GM21526 (cell line): ENCODE measurements around the gene CPNE4.
"Not testable (repeated sequence)": the region's sequence is repeated elsewhere in the genome, so short reads cannot be mapped to it uniquely, and the experiment has no call there.

Experiments
- ATAC-seq: cut with Tn5 transposase; IDR thresholded peaks from one replicate; pipeline ENCODE4 v1.9.1; 2021; ENCODE audit warnings: moderate library complexity; ENCODE audit not compliant: unreplicated experiment, low FRiP score

CPNE4 gene

GRCh38 chr3:131963442-131963841 lies 71.4 kb downstream of the CPNE4 start:
- not testable (repeated sequence) for ATAC-seq

GRCh38 chr3:131962982-131963381 lies 71.8 kb downstream of the CPNE4 start:
- ATAC-seq, result no peak

- ATAC-seq, result no peak
These were observed 74.5 kb downstream of the CPNE4 start for GRCh38 chr3:131960324-131960723.

- ATAC-seq, result no peak
These were observed 76.8 kb downstream of the CPNE4 start for GRCh38 chr3:131957980-131958379.

DNA sequence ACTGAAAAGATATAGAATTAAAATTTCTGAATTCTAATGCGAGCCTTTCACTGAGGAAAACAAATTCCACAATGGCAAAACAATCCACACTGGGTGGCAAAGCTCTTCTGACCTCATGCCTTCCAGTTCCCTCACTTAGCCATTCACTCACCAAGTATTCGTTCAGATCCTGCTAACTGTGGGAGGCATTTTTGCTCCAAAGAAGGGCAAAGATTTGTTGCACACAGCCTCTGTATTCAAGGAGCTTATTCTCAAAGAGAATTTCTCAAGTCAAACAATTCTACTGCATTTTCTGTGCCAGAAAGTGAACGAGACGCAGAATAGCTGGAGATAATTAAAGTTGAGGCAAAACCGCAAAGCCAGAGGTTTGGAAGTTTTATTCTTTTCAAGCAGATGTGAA lies 77.3 kb downstream of the CPNE4 start:
- ATAC-seq, result no peak

- no peak for ATAC-seq
These were observed 86.0 kb downstream of the CPNE4 start for GRCh38 chr3:131948806-131949205.

DNA sequence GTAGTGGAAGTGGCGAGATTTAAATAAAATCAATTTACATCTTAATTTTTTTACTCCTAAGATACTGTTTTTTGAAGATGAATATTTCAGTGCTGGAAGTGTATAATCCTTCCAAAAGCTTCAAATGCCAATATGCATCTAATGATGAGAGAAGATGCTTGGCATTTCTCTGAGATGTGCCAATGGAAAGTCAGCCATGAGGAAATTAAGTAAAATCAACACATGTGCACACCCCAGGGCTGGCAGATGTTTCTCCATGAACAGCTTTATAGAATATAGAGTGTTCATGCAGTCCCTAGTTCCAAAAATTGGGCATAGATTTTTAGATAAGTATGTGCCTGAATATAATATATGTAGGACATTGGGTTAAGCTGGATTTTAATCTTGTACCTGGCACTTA lies 90.1 kb downstream of the CPNE4 start:
- ATAC-seq, result no peak

DNA sequence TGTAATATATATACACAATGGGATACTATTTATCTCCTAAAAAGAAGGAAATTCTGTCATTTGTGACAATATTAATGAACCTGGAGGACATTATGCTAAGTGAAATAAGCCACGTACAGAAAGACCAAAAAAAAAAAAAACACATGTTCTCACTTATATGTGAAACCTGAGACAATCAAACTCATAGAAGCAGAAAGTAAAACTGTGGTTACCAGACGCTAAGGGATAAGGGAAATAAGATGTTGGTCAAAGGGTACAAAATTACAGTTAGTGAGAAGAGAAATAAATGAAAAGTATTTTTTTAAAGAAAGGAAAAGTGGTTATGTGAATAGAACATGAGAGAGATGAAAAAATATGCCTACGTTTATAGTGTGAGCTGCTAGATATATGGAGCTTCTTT lies 101.1 kb downstream of the CPNE4 start:
- no peak for ATAC-seq

- ATAC-seq, result no peak
These were observed 106.2 kb downstream of the CPNE4 start for GRCh38 chr3:131928593-131928992.

DNA sequence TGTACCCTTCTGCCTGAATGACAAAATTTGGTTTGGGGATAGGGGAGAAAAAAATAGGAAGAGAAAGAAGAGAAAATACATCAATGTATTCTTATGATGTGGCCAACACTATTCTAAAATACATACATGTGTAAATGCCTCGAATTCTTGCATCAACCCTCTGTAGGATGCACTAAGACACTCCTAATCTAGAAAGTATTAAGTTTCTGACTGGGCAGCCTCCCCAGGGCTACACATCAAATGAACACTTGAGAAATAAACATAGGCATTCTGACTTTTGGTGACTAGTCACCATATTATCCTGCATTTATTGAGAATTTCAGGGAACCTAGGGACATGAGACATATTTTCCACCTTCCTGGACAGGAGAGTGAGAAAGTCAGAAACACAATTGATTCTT lies 109.2 kb downstream of the CPNE4 start:
- ATAC-seq, result no peak

DNA sequence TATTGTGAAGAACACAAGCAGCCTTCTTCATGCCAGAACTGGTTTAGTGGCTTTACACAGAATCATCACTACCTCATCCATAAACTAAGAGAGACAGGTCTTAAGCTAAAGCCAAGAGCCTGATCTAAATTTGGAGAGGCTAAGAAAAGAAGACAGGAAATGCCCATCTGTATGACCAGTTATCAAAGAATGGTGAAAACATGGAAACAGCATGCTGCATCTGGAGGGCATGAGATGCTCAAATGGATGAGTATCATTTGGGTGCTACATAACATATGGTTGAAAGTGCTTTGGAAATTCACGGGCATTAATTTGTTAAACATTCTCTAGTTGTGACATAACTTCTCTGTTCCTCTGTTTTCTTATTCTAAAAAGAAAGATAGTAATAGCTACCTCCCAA lies 112.5 kb downstream of the CPNE4 start:
- ATAC-seq, result no peak

GRCh38 chr3:131917006-131917405 lies 117.8 kb downstream of the CPNE4 start:
- no peak for ATAC-seq

GRCh38 chr3:131914090-131914691 lies 120.6 kb downstream of the CPNE4 start:
- no peak for ATAC-seq

- no peak for ATAC-seq
These were observed 122.6 kb downstream of the CPNE4 start for GRCh38 chr3:131912255-131912654.

- no peak for ATAC-seq
These were observed 127.0 kb downstream of the CPNE4 start for GRCh38 chr3:131907796-131908195.

- no peak for ATAC-seq
These were observed 130.8 kb downstream of the CPNE4 start for GRCh38 chr3:131903988-131904415.

DNA sequence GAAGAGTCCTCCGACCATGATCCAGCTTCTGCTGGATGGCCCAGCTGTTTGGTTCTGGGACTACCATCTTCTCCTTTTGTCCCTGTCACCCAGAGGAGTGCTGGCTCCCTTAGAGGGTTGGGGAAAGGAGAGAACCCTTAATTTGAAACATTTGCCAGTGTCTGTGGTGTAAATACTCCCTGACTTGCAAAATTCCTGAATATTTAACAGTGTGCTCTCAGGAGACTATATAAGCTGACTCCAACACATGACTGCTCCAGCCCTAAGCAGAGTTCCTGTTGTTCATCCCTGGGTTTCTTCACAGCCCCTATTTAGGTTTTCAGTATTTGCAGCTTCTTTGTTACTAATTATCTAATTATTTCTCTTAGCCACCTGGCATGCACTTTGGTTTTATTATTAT lies 133.1 kb downstream of the CPNE4 start:
- no peak for ATAC-seq

DNA sequence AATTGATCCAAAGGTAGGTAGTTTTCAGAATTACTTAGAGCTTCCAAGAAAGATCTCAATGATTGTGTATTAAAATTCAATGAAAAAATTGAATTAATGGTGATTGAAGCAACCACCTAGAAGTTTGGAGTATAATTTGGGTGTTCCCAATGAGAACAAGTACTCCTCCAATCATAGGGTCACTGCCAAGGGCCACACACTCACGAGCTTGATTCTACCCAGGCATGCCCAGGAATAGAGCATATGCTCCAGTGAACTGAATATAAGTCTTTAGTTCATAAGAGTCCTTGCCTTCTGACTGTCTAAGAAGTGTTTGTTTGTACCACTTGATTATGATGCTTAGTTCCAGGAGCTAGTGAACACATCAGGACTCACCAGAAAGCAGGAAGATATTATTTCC lies 133.9 kb downstream of the CPNE4 start:
- no peak for ATAC-seq

GRCh38 chr3:131899021-131899420 lies 135.8 kb downstream of the CPNE4 start:
- no peak for ATAC-seq

DNA sequence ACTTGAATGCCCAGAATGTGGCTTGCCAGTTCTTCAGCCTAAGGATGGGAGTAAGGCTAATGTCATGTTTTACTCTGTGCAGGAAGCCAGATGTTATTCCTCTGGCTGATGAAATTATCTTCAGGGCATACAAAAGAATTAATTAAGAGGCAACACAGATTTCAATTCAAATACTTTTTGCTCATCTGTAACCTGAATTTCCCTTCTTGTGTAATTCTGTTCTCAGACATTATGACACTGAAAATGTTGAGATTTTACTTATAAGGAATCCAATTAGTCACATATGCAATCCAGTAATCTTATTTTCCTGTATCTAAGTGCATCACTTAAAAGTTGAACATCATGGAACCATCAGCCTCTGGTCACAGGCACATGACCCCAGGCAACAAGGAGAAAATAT lies 136.5 kb downstream of the CPNE4 start:
- ATAC-seq, result no peak

DNA sequence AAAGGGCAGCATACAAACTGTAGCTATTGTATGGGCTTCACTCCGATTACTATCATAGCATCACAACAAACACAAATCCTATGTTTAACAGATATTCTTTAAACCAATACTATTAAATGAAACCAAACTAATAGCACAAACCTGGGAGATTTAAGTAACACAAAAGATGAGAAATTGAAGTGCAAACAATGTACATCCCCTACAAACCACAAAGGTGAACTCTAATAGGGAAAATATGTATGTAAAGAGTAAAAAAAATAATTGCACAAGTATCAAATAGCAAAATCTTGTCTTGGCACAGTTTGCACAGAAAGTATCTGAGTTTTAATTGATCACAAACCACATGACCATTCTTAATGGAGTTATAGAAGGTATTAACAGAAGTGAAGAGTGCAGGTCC lies 138.5 kb downstream of the CPNE4 start:
- ATAC-seq, result no peak

GRCh38 chr3:131895766-131896165 lies 139.0 kb downstream of the CPNE4 start:
- ATAC-seq, result no peak

DNA sequence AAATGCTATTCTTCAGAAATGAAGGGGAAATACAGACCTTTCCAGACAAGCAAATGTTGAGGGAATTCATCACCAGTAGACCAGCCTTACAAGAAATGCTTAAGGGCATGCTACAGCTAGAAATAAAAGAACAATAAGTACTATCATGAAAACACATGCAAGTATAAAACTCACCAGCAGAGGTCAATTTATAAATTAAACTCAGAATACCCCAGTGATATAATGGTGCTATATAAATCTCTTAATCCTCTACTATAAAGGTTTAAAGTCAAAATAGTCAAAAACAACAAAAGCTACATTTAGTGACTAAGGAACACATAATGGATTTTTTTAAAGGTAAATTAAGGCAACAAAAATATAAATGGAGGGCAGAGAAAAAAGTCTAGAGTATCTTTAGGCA lies 142.5 kb downstream of the CPNE4 start:
- ATAC-seq, result no peak
